Spleen (tissue), 11 donors: ENCODE results near the gene NECTIN1. TPM values are rescaled to one million over a fixed set of nuclear protein-coding genes. Genes with fewer than 3 reads are reported as not detected.

ENCODE experiments used
- DNase-seq: peaks from one replicate; pipeline ENCODE4 v3.0.0-alpha.2; 2020
- H3K27ac ChIP-seq, 8 donors: fragments of 200-600 bp; sonication (generic) in 7 of 8; 1 replicate in 4 of 8; 2 replicates in 4 of 8; pipeline versions ENCODE4 v1.5.0 to v1.8.0; 2016 to 2021; ENCODE audit warnings: inconsistent platforms in 4 of 8, mild to moderate bottlenecking in 4 of 8, moderate library complexity in 1 of 8
- H3K27me3 ChIP-seq, 7 donors: fragments of 200-600 bp; sonication (generic) in 6 of 7; replicated peaks in 1 of 7; 1 replicate in 4 of 7; 2 replicates in 3 of 7; pipeline versions ENCODE4 v1.5.0 to v1.8.0; 2016 to 2021; ENCODE audit warnings: inconsistent platforms in 3 of 7, mild to moderate bottlenecking in 1 of 7
- H3K36me3 ChIP-seq, 6 donors: fragments of 200-600 bp; sonication (generic) in 5 of 6; 1 replicate in 4 of 6; 2 replicates in 2 of 6; pipeline versions ENCODE4 v1.5.0 to v1.8.0; 2016 to 2021; ENCODE audit warnings: inconsistent platforms in 2 of 6
- H3K4me1 ChIP-seq, 6 donors: fragments of 200-600 bp; sonication (generic) in 5 of 6; 1 replicate in 3 of 6; 2 replicates in 3 of 6; pipeline versions ENCODE4 v1.5.0 to v1.8.0; 2016 to 2021; ENCODE audit warnings: inconsistent platforms in 3 of 6
- H3K4me3 ChIP-seq, 8 donors: fragments of 200-600 bp; sonication (generic) in 7 of 8; 1 replicate in 4 of 8; 2 replicates in 4 of 8; pipeline versions ENCODE4 v1.5.0 to v1.8.0; 2016 to 2021; ENCODE audit warnings: inconsistent platforms in 4 of 8, mild to moderate bottlenecking in 4 of 8, moderate library complexity in 2 of 8
- H3K9me3 ChIP-seq, 8 donors: fragments of 200-600 bp; sonication (generic) in 7 of 8; 1 replicate in 4 of 8; 2 replicates in 4 of 8; pipeline versions ENCODE4 v1.5.0 to v1.8.0; 2016 to 2021; ENCODE audit warnings: inconsistent platforms in 4 of 8
- POLR2A ChIP-seq, 3 donors: fragments of 450-650 bp; IDR thresholded peaks; one replicate each; pipeline ENCODE4 v1.5.1; 2017; ENCODE audit warnings: antibody characterized with exemption in 3 of 3, mild to moderate bottlenecking in 1 of 3
- POLR2AphosphoS5 ChIP-seq, 3 donors: sonication (generic); formaldehyde crosslinking; IDR thresholded peaks; one replicate each; pipeline ENCODE4 v1.5.1; 2017; ENCODE audit warnings: antibody characterized with exemption in 3 of 3
- WGBS, 5 donors: extraction: QIAGEN DNeasy Blood & Tissue Kit in 3 of 5; methylation state at CpG; one replicate each; pipeline versions ENCODE4 v1.1.5 to v1.1.7; 2013 to 2018; 5-methylcytosine and 5-hydroxymethylcytosine counted together
- intact Hi-C: fragments of 100-400 bp; cut with DNase I; formaldehyde crosslinking; loops from one replicate; pipeline ENCODE4 v1.15.0; 2023; ENCODE audit warnings: low total_unique reads
- polyA plus RNA-seq, 3 donors: library from polyadenylated mRNA; stranded (reverse); fragments of 200-250 nt; gene quantifications; one replicate each; pipeline ENCODE4 v1.2.1, GENCODE V29; 2013
- total RNA-seq, 7 donors: library from RNA; depleted of rRNA in 3 of 7; stranded (reverse); fragments of >200 nt in 3 of 7; fragmentation: NEBNext Ultra II Directional in 4 of 7; extraction: Animal tissue kit (Norgen Biotek cat#: 25700) in 4 of 7; gene quantifications; one replicate each; pipeline versions ENCODE4 v1.1.0 to v1.2.1, GENCODE V29; 2016 to 2021
- TF ChIP-seq, protein P1 (sequence below), 11 experiments: fragments of 200-600 bp in 7 of 11; fragments of 450-650 bp in 4 of 11; sonication (generic) in 4 of 11; IDR thresholded peaks in 8 of 11; conservative IDR thresholded peaks in 3 of 11; 1 replicate in 7 of 11; 2 replicates in 4 of 11; pipeline versions ENCODE4 v1.4.0 to v1.8.0; 2016 to 2021; ENCODE audit warnings: antibody characterized with exemption in 11 of 11, inconsistent platforms in 4 of 11, mild to moderate bottlenecking in 1 of 11
- donor health status: healthy with polysubstance abuse.
- donor health status: DM: no; HTN: no; CAD: no; lungs with moderate emphysema.
- donor health status: DM: no; HTN: no; CAD: no.
- donor health status: Bipolar disorder and iron deficiency.
- donor health status: healthy.
- donor health status: DM: no; HTN: no; CAD: no.
- donor health status: DM: yes; HTN: yes; CAD: no.

Gene NECTIN1
- total and polyA plus RNA-seq, 10 donors = 0.67 to 16.2 (median 5.8) TPM

DNA sequence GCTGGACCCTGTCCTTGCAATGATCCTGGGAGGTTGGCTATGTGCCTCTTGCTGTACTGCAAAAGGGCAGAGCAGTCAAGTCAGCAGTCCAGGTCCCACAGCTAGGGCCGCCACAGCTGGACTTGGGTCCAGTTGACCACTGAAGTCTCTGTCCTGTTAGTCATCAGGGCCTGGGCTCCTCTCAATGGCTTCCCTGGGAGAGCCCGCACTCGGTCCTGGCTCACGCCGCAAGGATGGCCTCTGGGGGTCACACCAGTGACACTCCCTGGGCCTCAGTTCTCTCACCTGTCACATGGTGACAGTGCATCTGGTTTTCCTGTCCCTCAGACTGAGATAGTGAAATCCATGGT lies 85.1 kb downstream of the NECTIN1 start:
- Histone ChIP-seq H3K36me3 (no peaks in the 10 kb centered on the region), H3K4me3 (no peak overlapping the region), H3K4me1 (no peaks in the 10 kb centered on the region), H3K27ac (no peak overlapping the region), H3K27me3 (peaks cover 0 to 26% (median 0%) of the 10 kb centered on the region in 7 donors), H3K9me3 (no peaks in the 10 kb centered on the region)
- TF ChIP-seq, protein P1, sequence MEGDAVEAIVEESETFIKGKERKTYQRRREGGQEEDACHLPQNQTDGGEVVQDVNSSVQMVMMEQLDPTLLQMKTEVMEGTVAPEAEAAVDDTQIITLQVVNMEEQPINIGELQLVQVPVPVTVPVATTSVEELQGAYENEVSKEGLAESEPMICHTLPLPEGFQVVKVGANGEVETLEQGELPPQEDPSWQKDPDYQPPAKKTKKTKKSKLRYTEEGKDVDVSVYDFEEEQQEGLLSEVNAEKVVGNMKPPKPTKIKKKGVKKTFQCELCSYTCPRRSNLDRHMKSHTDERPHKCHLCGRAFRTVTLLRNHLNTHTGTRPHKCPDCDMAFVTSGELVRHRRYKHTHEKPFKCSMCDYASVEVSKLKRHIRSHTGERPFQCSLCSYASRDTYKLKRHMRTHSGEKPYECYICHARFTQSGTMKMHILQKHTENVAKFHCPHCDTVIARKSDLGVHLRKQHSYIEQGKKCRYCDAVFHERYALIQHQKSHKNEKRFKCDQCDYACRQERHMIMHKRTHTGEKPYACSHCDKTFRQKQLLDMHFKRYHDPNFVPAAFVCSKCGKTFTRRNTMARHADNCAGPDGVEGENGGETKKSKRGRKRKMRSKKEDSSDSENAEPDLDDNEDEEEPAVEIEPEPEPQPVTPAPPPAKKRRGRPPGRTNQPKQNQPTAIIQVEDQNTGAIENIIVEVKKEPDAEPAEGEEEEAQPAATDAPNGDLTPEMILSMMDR (IDR thresholded peaks at IDR 0.05 in 8 of 11, conservative IDR thresholded peaks at IDR 0.05 in 3 of 11) = no peak
- TF ChIP-seq POLR2A (IDR thresholded peaks at IDR 0.05) = no peak
- TF ChIP-seq POLR2AphosphoS5 (IDR thresholded peaks at IDR 0.05) = no peak
- WGBS, 5 donors = 89 to 100% (median 95%) methylated on average over 4 to 5 of the region's 5 CpGs; no CpG with 5 or more reads in 1 of the 5 donors
- intact Hi-C loops = no loop called here
- no peak for DNase-seq

DNA sequence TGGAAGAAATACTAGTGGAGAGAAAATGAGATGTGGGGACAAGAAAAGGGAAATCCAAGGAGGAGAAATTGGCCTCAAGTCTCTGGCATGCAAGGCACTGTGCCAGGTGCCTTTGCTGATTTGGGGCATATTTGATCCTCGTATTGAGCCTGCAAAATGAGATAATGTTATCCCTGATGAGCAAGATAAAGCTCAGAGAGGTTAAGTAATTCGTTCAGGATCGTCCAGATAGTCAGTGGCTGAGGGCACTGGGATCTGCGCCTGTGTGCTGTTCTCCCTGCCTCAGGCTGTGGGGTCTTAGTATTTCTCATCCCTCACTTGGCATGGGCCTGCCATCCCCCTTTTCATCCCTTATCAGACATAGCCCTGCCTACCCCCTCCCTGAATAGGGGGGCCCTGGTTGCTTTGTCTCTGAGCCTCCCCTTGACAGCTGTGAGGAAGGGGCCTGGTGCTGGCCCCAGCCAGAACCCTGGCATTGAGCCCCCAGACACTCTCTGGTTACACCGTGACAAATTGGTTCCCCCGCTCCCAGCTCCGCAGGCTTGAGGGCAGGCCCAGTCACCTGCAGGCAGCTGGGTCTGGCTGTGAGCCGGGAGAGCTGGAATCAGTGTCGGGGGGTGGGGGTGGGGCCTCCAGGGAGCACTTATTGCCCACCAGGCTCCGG lies 85.7 kb downstream of the NECTIN1 start:
- Histone ChIP-seq H3K36me3 (no peaks in the 10 kb centered on the region), H3K27me3 (peaks cover 0 to 31% (median 0%) of the 10 kb centered on the region in 7 donors), H3K9me3 (no peaks in the 10 kb centered on the region), H3K4me3 (no peak overlapping the region), H3K4me1 (no peaks in the 10 kb centered on the region), H3K27ac (no peak overlapping the region)
- TF ChIP-seq POLR2AphosphoS5 (IDR thresholded peaks at IDR 0.05) = no peak
- TF ChIP-seq, protein P1 (IDR thresholded peaks at IDR 0.05 in 8 of 11, conservative IDR thresholded peaks at IDR 0.05 in 3 of 11) = no peak
- no peak for TF ChIP-seq POLR2A (IDR thresholded peaks at IDR 0.05)
- intact Hi-C loops = no loop called here
- 76 to 91% (median 85%) methylated on average over 6 to 10 of the region's 10 CpGs for WGBS, 5 donors
- DNase-seq = no peak

DNA sequence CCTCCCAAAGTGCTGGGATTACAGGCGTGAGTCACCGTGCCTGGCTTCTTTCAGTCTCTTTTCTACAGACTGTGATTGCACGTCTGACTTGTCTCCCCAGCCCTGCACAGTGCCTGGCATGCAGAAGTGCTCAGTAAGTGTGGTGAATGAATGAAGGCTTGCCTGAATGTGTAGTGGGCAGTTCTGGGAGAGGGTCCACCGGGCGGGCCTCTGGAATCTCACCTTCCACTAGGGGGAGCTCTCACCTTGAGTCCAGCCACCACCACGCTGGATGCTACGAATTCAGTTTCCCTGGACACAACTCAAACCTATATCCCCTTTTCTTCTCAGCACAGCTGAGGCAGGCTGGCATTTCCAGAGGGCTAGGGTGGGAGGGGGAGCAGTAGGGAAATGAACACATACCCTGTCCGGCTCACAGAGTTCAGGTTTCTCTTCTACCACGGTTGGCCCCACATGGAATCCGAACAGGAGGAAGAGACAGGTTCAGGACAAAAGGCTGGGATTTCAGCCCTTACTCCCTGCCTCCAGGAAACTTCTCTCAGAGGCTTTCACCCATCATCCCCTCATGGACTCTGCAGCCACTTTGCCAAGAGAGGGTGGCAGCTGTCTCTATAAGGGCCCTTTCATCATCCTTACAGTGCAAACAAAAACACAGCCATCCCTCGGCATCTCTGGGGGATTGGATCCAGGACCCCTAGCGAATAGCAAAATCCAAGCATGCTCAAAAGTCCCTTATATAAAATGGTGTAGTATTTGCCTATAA lies 86.8 kb downstream of the NECTIN1 start:
- H3K4me3 ChIP-seq = no peak overlapping the region
- WGBS, 5 donors = 63 to 77% (median 69%) methylated on average over 10 to 12 of the region's 12 CpGs
- peaks cover 0 to 35% (median 0%) of the 10 kb centered on the region in 7 donors for H3K27me3 ChIP-seq
- TF ChIP-seq, protein P1 (IDR thresholded peaks at IDR 0.05 in 8 of 11, conservative IDR thresholded peaks at IDR 0.05 in 3 of 11) = peak in 9 of 11 experiments; percentile 14 to 60 (median 44)
- TF ChIP-seq POLR2AphosphoS5 (IDR thresholded peaks at IDR 0.05) (no peak), POLR2A (IDR thresholded peaks at IDR 0.05) (no peak)
- H3K4me1 ChIP-seq = no peaks in the 10 kb centered on the region
- H3K27ac ChIP-seq = no peak overlapping the region
- DNase-seq = no peak
- no peaks in the 10 kb centered on the region for H3K36me3 ChIP-seq
- intact Hi-C loops = no loop called here
- no peaks in the 10 kb centered on the region for H3K9me3 ChIP-seq

DNA sequence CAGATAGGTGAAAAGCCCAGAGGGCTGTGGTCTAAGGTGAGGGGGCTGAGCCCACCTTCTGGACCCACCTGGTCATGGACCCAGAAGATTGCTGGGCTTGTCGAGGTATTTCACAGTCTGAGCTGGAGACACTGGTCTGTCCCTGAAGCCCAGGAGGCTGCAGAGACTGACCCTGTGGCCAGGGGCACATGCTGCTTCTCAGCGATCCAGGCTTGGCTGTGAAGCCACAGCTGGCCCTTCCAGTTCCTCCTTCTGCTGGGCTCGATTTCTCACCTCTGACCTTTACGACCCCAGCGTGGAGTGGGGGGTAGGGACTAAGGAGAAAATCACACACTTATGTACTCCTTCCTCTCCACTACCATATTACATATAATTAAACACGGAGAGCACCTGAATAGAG lies 88.5 kb downstream of the NECTIN1 start:
- Histone ChIP-seq H3K4me3 (no peak overlapping the region), H3K4me1 (no peaks in the 10 kb centered on the region), H3K27ac (no peak overlapping the region), H3K27me3 (peaks cover 0 to 35% (median 0%) of the 10 kb centered on the region in 7 donors), H3K9me3 (no peaks in the 10 kb centered on the region), H3K36me3 (no peaks in the 10 kb centered on the region)
- WGBS, 5 donors = 42 to 62% (median 53%) methylated on average over 6 of the region's 6 CpGs
- TF ChIP-seq POLR2A (IDR thresholded peaks at IDR 0.05) (no peak), POLR2AphosphoS5 (IDR thresholded peaks at IDR 0.05) (no peak)
- TF ChIP-seq, protein P1 (IDR thresholded peaks at IDR 0.05 in 8 of 11, conservative IDR thresholded peaks at IDR 0.05 in 3 of 11) = no peak
- no peak for DNase-seq
- intact Hi-C loops = no loop called here
